EH (cell line): ENCODE data around the gene CYP2C9.

ENCODE experiments used
- DNase-seq: peaks from one replicate; pipeline ENCODE4 v3.0.0-alpha.2; 2015; ENCODE audit warnings: low read depth

CYP2C9 gene

GRCh38 chr10:95039281-95039680, 100.8 kb downstream of the CYP2C9 start:
- no peak for DNase-seq
